Activated CD8-positive, alpha-beta T cell treated with anti-CD3 and anti-CD28 coated beads, Interleukin-2, amount 10 ng/mL, durations not matched to agents 7 days and 5 days (primary cell): ENCODE data around the gene CNR2. TPM values are rescaled to one million over a fixed set of nuclear protein-coding genes. Genes with fewer than 3 reads are reported as not detected.

ENCODE experiments used
- ATAC-seq: fragments of 150-1000 bp; cut with Tn5 transposase; one replicate; pipeline ENCODE4 v1.10.0; 2021; ENCODE audit warnings: moderate library complexity
- CTCF ChIA-PET: fragments of 350-600 bp; sonication (Branson Sonifier 250); formaldehyde crosslinking; loops from one replicate; lab custom pipeline; 2021; ENCODE audit warnings: antibody characterized with exemption; lab: Charles Lee
- POLR2A ChIA-PET: fragments of 350-600 bp; sonication (Branson Sonifier 250); formaldehyde crosslinking; loops from one replicate; lab custom pipeline; 2021; ENCODE audit warnings: antibody characterized with exemption; lab: Charles Lee
- DNase-seq: peaks from one replicate; pipeline ENCODE4 v3.0.0-alpha.2; 2020
- H3K27ac Mint-ChIP-seq: one replicate; pipeline ENCODE4 v1.8.0; 2021; ENCODE audit warnings: mild to moderate bottlenecking, mixed read lengths
- H3K27me3 Mint-ChIP-seq: one replicate; pipeline ENCODE4 v1.8.0; 2021; ENCODE audit warnings: low read depth, mixed read lengths
- H3K36me3 Mint-ChIP-seq: one replicate; pipeline ENCODE4 v1.8.0; 2021; ENCODE audit warnings: low read depth, mixed read lengths
- H3K4me1 Mint-ChIP-seq: one replicate; pipeline ENCODE4 v1.8.0; 2021; ENCODE audit warnings: low read depth, mixed read lengths
- H3K4me3 Mint-ChIP-seq: one replicate; pipeline ENCODE4 v1.8.0; 2021; ENCODE audit warnings: mild to moderate bottlenecking, mixed read lengths
- H3K9me3 Mint-ChIP-seq: one replicate; pipeline ENCODE4 v1.8.0; 2022; ENCODE audit warnings: mixed read lengths; ENCODE audit not compliant: insufficient read depth
- total RNA-seq, 2 experiments: library from RNA; stranded (reverse); gene quantifications; one replicate each; pipeline ENCODE4 v1.2.3, GENCODE V29; 2021

Gene CNR2
- total RNA-seq, 2 experiments from 2014 or later, result 3.4 to 3.7 TPM

GRCh38 chr1:23879809-23880208 lies 33.4 kb downstream of the CNR2 start:
- H3K4me1 Mint-ChIP-seq, result no peaks in the 10 kb centered on the region
- POLR2A ChIA-PET, result no interaction called here
- H3K4me3 Mint-ChIP-seq, result no peak overlapping the region
- peaks cover 15% of the 10 kb centered on the region for H3K9me3 Mint-ChIP-seq
- CTCF ChIA-PET, result interaction anchor here (1.6 kb wide), 1 partner anchor 37 kb away, joined by 4 read pairs; no protein-coding TSS in a partner anchor
- no peak for ATAC-seq
- H3K36me3 Mint-ChIP-seq, result peaks cover 32% of the 10 kb centered on the region
- no peak overlapping the region for H3K27ac Mint-ChIP-seq
- no peak for DNase-seq
- no peaks in the 10 kb centered on the region for H3K27me3 Mint-ChIP-seq

- POLR2A ChIA-PET, result no interaction called here
These were observed 34.5 kb downstream of the CNR2 start for GRCh38 chr1:23878668-23879067.

GRCh38 chr1:23875382-23875781 lies 37.8 kb downstream of the CNR2 start:
- H3K4me3 Mint-ChIP-seq, result no peak overlapping the region
- H3K9me3 Mint-ChIP-seq, result peaks cover 15% of the 10 kb centered on the region
- CTCF ChIA-PET, result no interaction called here
- peaks cover 2% of the 10 kb centered on the region for H3K27me3 Mint-ChIP-seq
- H3K36me3 Mint-ChIP-seq, result peaks cover 34% of the 10 kb centered on the region
- ATAC-seq (no peak), DNase-seq (no peak)
- H3K27ac Mint-ChIP-seq, result no peak overlapping the region
- POLR2A ChIA-PET, result no interaction called here
- no peaks in the 10 kb centered on the region for H3K4me1 Mint-ChIP-seq

More at GRCh38 chr1:23878668-23879067, 34.5 kb downstream of the CNR2 start:
- H3K27me3 Mint-ChIP-seq, result no peaks in the 10 kb centered on the region
- H3K4me1 Mint-ChIP-seq, result no peaks in the 10 kb centered on the region
- H3K36me3 Mint-ChIP-seq, result peaks cover 40% of the 10 kb centered on the region
- DNase-seq, result no peak
- H3K9me3 Mint-ChIP-seq, result peaks cover 15% of the 10 kb centered on the region
- no peak overlapping the region for H3K27ac Mint-ChIP-seq
- no peak overlapping the region for H3K4me3 Mint-ChIP-seq
- CTCF ChIA-PET, result interaction anchor here (0.7 to 1.6 kb wide), 3 partner anchors 10 to 69 kb away, joined by 3 to 4 read pairs (median 4); no protein-coding TSS in a partner anchor
- no peak for ATAC-seq

- DNase-seq, result no peak
- peaks cover 16% of the 10 kb centered on the region for H3K36me3 Mint-ChIP-seq
- H3K4me1 Mint-ChIP-seq, result peaks cover 12% of the 10 kb centered on the region
- no peak for ATAC-seq
- ChIA-PET CTCF (interaction anchor here (1.0 to 1.7 kb wide), 3 partner anchors 43 to 61 kb away, joined by 3 to 6 read pairs (median 3); no protein-coding TSS in a partner anchor), POLR2A (no interaction called here)
- H3K4me3 Mint-ChIP-seq, result no peak overlapping the region
- peaks cover 4% of the 10 kb centered on the region for H3K9me3 Mint-ChIP-seq
- H3K27ac Mint-ChIP-seq, result no peak overlapping the region
- H3K27me3 Mint-ChIP-seq, result peaks cover 4% of the 10 kb centered on the region
These were observed 40.7 kb downstream of the CNR2 start for GRCh38 chr1:23872421-23872820.

GRCh38 chr1:23869051-23869450 lies 44.1 kb downstream of the CNR2 start:
- Mint-ChIP-seq H3K36me3 (peaks cover 3% of the 10 kb centered on the region), H3K4me1 (peaks cover 34% of the 10 kb centered on the region), H3K4me3 (peak overlapping the region; percentile 78), H3K27ac (no peak overlapping the region), H3K27me3 (peaks cover 8% of the 10 kb centered on the region), H3K9me3 (no peaks in the 10 kb centered on the region)
- no peak for ATAC-seq
- ChIA-PET POLR2A (no interaction called here), CTCF (interaction anchor here (0.8 to 4.1 kb wide), 8 partner anchors 9 to 97 kb away, joined by 3 to 25 read pairs (median 4); no protein-coding TSS in a partner anchor)
- DNase-seq, result no peak

- no peak for ATAC-seq
- POLR2A ChIA-PET, result no interaction called here
- peak overlapping the region; percentile 78 for H3K4me3 Mint-ChIP-seq
These were observed 44.6 kb downstream of the CNR2 start for GRCh38 chr1:23868557-23869016.

GRCh38 chr1:23867895-23868556 lies 45.1 kb downstream of the CNR2 start, which contains the start of gene FUCA1:
TSS of gene FUCA1 (minus strand) at chr1:23868290. CDS start at chr1:23868286, 4 bp downstream.
- Mint-ChIP-seq H3K4me1 (peaks cover 34% of the 10 kb centered on the region), H3K4me3 (peak within 1 kb of the TSS; percentile 78), H3K27me3 (peaks cover 8% of the 10 kb centered on the region), H3K36me3 (peaks cover 3% of the 10 kb centered on the region), H3K27ac (peak within 1 kb of the TSS; percentile 63), H3K9me3 (no peaks in the 10 kb centered on the region)
- ChIA-PET CTCF (interaction anchor here (0.8 to 4.1 kb wide), 6 partner anchors 43 to 96 kb away, joined by 3 to 25 read pairs (median 4); no protein-coding TSS in a partner anchor), POLR2A (no interaction called here)
- DNase-seq, result peak; percentile 96
- ATAC-seq, result peak; percentile 100

More at GRCh38 chr1:23868557-23869016, 44.6 kb downstream of the CNR2 start:
- CTCF ChIA-PET, result interaction anchor here (0.8 to 4.1 kb wide), 9 partner anchors 10 to 97 kb away, joined by 3 to 25 read pairs (median 3); no protein-coding TSS in a partner anchor
- Mint-ChIP-seq H3K27ac (peak overlapping the region; percentile 60), H3K9me3 (no peaks in the 10 kb centered on the region), H3K27me3 (peaks cover 8% of the 10 kb centered on the region), H3K4me1 (peaks cover 34% of the 10 kb centered on the region), H3K36me3 (peaks cover 3% of the 10 kb centered on the region)
- no peak for DNase-seq

- ATAC-seq, result no peak
- no peak overlapping the region for H3K27ac Mint-ChIP-seq
- no peaks in the 10 kb centered on the region for H3K9me3 Mint-ChIP-seq
- no peak for DNase-seq
- H3K4me1 Mint-ChIP-seq, result peaks cover 34% of the 10 kb centered on the region
- H3K36me3 Mint-ChIP-seq, result peaks cover 3% of the 10 kb centered on the region
- H3K27me3 Mint-ChIP-seq, result peaks cover 8% of the 10 kb centered on the region
- ChIA-PET POLR2A (no interaction called here), CTCF (interaction anchor here (1.3 to 4.1 kb wide), 4 partner anchors 44 to 95 kb away, joined by 3 to 25 read pairs (median 6); no protein-coding TSS in a partner anchor)
- peak overlapping the region; percentile 78 for H3K4me3 Mint-ChIP-seq
These were observed 45.6 kb downstream of the CNR2 start for GRCh38 chr1:23867542-23867894.

- ATAC-seq (no peak), DNase-seq (no peak)
- H3K27me3 Mint-ChIP-seq, result peaks cover 6% of the 10 kb centered on the region
- peaks cover 34% of the 10 kb centered on the region for H3K4me1 Mint-ChIP-seq
- ChIA-PET POLR2A (interaction anchor here (0.7 kb wide), 1 partner anchor 31 kb away, joined by 3 read pairs; no protein-coding TSS in a partner anchor), CTCF (interaction anchor here (1.0 to 1.9 kb wide), 5 partner anchors 10 to 95 kb away, joined by 3 to 9 read pairs (median 4); no protein-coding TSS in a partner anchor)
- H3K36me3 Mint-ChIP-seq, result peaks cover 3% of the 10 kb centered on the region
- no peak overlapping the region for H3K27ac Mint-ChIP-seq
- no peaks in the 10 kb centered on the region for H3K9me3 Mint-ChIP-seq
- H3K4me3 Mint-ChIP-seq, result no peak overlapping the region
These were observed 47.6 kb downstream of the CNR2 start for GRCh38 chr1:23865543-23865930.

GRCh38 chr1:23864801-23865542 lies 48.2 kb downstream of the CNR2 start:
- H3K9me3 Mint-ChIP-seq, result no peaks in the 10 kb centered on the region
- POLR2A ChIA-PET, result no interaction called here
- ATAC-seq (no peak), DNase-seq (no peak)
- H3K27me3 Mint-ChIP-seq, result peaks cover 6% of the 10 kb centered on the region
- H3K27ac Mint-ChIP-seq, result no peak overlapping the region
- H3K4me3 Mint-ChIP-seq, result no peak overlapping the region
- peaks cover 3% of the 10 kb centered on the region for H3K36me3 Mint-ChIP-seq
- CTCF ChIA-PET, result interaction anchor here (1.0 to 1.9 kb wide), 3 partner anchors 10 to 93 kb away, joined by 3 to 9 read pairs (median 4); no protein-coding TSS in a partner anchor
- peaks cover 34% of the 10 kb centered on the region for H3K4me1 Mint-ChIP-seq

GRCh38 chr1:23862640-23863039 lies 50.5 kb downstream of the CNR2 start:
- no peak overlapping the region for H3K27ac Mint-ChIP-seq
- H3K36me3 Mint-ChIP-seq, result peaks cover 5% of the 10 kb centered on the region
- no peaks in the 10 kb centered on the region for H3K9me3 Mint-ChIP-seq
- peaks cover 23% of the 10 kb centered on the region for H3K4me1 Mint-ChIP-seq
- CTCF ChIA-PET, result interaction anchor here (1.2 to 2.0 kb wide), 2 partner anchors 52 to 54 kb away, joined by 6 to 7 read pairs; no protein-coding TSS in a partner anchor
- H3K4me3 Mint-ChIP-seq, result no peak overlapping the region
- ATAC-seq (no peak), DNase-seq (no peak)
- H3K27me3 Mint-ChIP-seq, result peaks cover 4% of the 10 kb centered on the region
- POLR2A ChIA-PET, result no interaction called here
